Esophagus muscularis mucosa (tissue), 4 donors: Measurements from ENCODE around the gene MSH3.

ENCODE experiments used
- EP300 ChIP-seq: sonication (generic); formaldehyde crosslinking; IDR thresholded peaks from one replicate; pipeline ENCODE4 v1.6.1; 2017; ENCODE audit warnings: antibody characterized with exemption
- POLR2A ChIP-seq: fragments of 450-650 bp; IDR thresholded peaks from one replicate; pipeline ENCODE4 v1.6.1; 2017; ENCODE audit warnings: antibody characterized with exemption, moderate library complexity, mild to moderate bottlenecking, low read depth
- TF ChIP-seq, protein P1 (sequence below), 3 experiments: fragments of 200-600 bp in 2 of 3; fragments of 450-650 bp in 1 of 3; sonication (generic) in 2 of 3; IDR thresholded peaks; one replicate each; pipeline ENCODE4 v1.5.1; 2017 to 2019; ENCODE audit warnings: antibody characterized with exemption in 3 of 3, mild to moderate bottlenecking in 2 of 3, moderate library complexity in 1 of 3

DNA sequence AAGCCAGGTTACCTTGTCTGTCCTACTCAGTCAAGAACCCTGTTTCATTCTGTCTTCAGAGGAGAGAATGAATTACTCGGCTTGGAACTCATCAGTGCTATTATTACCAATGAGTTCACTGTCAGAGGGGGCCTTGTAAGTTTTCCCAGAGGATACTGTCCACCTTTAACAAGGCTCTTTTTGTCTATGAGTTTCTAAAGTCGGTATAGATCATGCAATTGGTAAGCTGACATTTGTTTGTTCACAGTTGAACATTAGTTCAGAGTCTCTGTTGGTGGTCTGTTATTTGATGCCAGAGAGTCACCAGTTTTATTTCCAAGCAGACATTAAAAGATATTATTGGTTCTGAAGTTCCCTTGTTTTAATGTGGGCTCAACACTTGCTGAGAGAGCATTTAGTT, 58.5 kb downstream of the MSH3 start:
- TF ChIP-seq EP300 (no peak), POLR2A (no peak)
- TF ChIP-seq, protein P1, sequence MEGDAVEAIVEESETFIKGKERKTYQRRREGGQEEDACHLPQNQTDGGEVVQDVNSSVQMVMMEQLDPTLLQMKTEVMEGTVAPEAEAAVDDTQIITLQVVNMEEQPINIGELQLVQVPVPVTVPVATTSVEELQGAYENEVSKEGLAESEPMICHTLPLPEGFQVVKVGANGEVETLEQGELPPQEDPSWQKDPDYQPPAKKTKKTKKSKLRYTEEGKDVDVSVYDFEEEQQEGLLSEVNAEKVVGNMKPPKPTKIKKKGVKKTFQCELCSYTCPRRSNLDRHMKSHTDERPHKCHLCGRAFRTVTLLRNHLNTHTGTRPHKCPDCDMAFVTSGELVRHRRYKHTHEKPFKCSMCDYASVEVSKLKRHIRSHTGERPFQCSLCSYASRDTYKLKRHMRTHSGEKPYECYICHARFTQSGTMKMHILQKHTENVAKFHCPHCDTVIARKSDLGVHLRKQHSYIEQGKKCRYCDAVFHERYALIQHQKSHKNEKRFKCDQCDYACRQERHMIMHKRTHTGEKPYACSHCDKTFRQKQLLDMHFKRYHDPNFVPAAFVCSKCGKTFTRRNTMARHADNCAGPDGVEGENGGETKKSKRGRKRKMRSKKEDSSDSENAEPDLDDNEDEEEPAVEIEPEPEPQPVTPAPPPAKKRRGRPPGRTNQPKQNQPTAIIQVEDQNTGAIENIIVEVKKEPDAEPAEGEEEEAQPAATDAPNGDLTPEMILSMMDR (IDR thresholded peaks at IDR 0.05): no peak
